Measurements from ENCODE around the gene DCTN4.
"Not testable (repeated sequence)": the region's sequence is repeated elsewhere in the genome, so short reads cannot be mapped to it uniquely, and the experiment has no call there.

DCTN4 gene

GRCh38 chr5:150751096-150751891, 7.5 kb downstream of the DCTN4 start:
- Mint-ChIP-seq H3K36me3 (ENCODE audit: insufficient read depth) (peaks cover 54% of the 10 kb centered on the region), H3K4me3 (no peak overlapping the region), H3K9me3 (no peaks in the 10 kb centered on the region), H3K27ac (ENCODE audit: low read depth) (no peak overlapping the region), H3K27me3 (no peaks in the 10 kb centered on the region), H3K4me1 (peaks cover 29% of the 10 kb centered on the region)
- ATAC-seq (replicated peaks; ENCODE audit: extremely low read depth, poor library complexity, severe bottlenecking): no peak
- DNase-seq (ENCODE audit: low spot score in 2 of 2): no peak

- no peak overlapping the region for H3K4me3 Mint-ChIP-seq
- peaks cover 31% of the 10 kb centered on the region for H3K4me1 Mint-ChIP-seq
- no peak for ATAC-seq (replicated peaks; ENCODE audit: extremely low read depth, poor library complexity, severe bottlenecking)
- H3K9me3 Mint-ChIP-seq: no peaks in the 10 kb centered on the region
- no peak for DNase-seq (ENCODE audit: low spot score in 2 of 2)
- H3K27me3 Mint-ChIP-seq: no peaks in the 10 kb centered on the region
- peak overlapping the region; percentile 39 for H3K27ac Mint-ChIP-seq (ENCODE audit: low read depth)
- H3K36me3 Mint-ChIP-seq (ENCODE audit: insufficient read depth): peaks cover 50% of the 10 kb centered on the region
Measured at GRCh38 chr5:150750469-150750868, 8.3 kb downstream of the DCTN4 start.

- DNase-seq (ENCODE audit: low spot score in 2 of 2); H3K27ac Mint-ChIP-seq (ENCODE audit: low read depth); H3K9me3 Mint-ChIP-seq; H3K27me3 Mint-ChIP-seq; H3K4me3 Mint-ChIP-seq; ATAC-seq (replicated peaks; ENCODE audit: extremely low read depth, poor library complexity, severe bottlenecking): not testable (repeated sequence)
- peaks cover 21% of the 10 kb centered on the region for H3K36me3 Mint-ChIP-seq (ENCODE audit: insufficient read depth)
- H3K4me1 Mint-ChIP-seq: peaks cover 51% of the 10 kb centered on the region
Measured at GRCh38 chr5:150743142-150743488, 15.7 kb downstream of the DCTN4 start.

- H3K36me3 Mint-ChIP-seq (ENCODE audit: insufficient read depth): peaks cover 21% of the 10 kb centered on the region
- peaks cover 56% of the 10 kb centered on the region for H3K4me1 Mint-ChIP-seq
- H3K27ac Mint-ChIP-seq (ENCODE audit: low read depth); H3K27me3 Mint-ChIP-seq; DNase-seq (ENCODE audit: low spot score in 2 of 2); H3K4me3 Mint-ChIP-seq; H3K9me3 Mint-ChIP-seq; ATAC-seq (replicated peaks; ENCODE audit: extremely low read depth, poor library complexity, severe bottlenecking): not testable (repeated sequence)
Measured at GRCh38 chr5:150742455-150743141, 16.2 kb downstream of the DCTN4 start.

GRCh38 chr5:150740992-150741391, 17.8 kb downstream of the DCTN4 start:
- H3K9me3 Mint-ChIP-seq: no peaks in the 10 kb centered on the region
- no peak overlapping the region for H3K4me3 Mint-ChIP-seq
- ATAC-seq (replicated peaks; ENCODE audit: extremely low read depth, poor library complexity, severe bottlenecking): no peak
- no peak for DNase-seq (ENCODE audit: low spot score in 2 of 2)
- H3K27me3 Mint-ChIP-seq: no peaks in the 10 kb centered on the region
- peaks cover 68% of the 10 kb centered on the region for H3K4me1 Mint-ChIP-seq
- peaks cover 26% of the 10 kb centered on the region for H3K36me3 Mint-ChIP-seq (ENCODE audit: insufficient read depth)
- H3K27ac Mint-ChIP-seq (ENCODE audit: low read depth): no peak overlapping the region

GRCh38 chr5:150738862-150739261, 20.0 kb downstream of the DCTN4 start:
- Mint-ChIP-seq H3K9me3 (no peaks in the 10 kb centered on the region), H3K4me1 (peaks cover 73% of the 10 kb centered on the region), H3K27me3 (no peaks in the 10 kb centered on the region), H3K36me3 (ENCODE audit: insufficient read depth) (peaks cover 38% of the 10 kb centered on the region), H3K27ac (ENCODE audit: low read depth) (no peak overlapping the region), H3K4me3 (no peak overlapping the region)
- DNase-seq (ENCODE audit: low spot score in 2 of 2) (no peak), ATAC-seq (replicated peaks; ENCODE audit: extremely low read depth, poor library complexity, severe bottlenecking) (no peak)

- Mint-ChIP-seq H3K4me1 (peaks cover 56% of the 10 kb centered on the region), H3K9me3 (no peaks in the 10 kb centered on the region), H3K27ac (ENCODE audit: low read depth) (peak overlapping the region; percentile 10), H3K27me3 (no peaks in the 10 kb centered on the region), H3K4me3 (no peak overlapping the region), H3K36me3 (ENCODE audit: insufficient read depth) (peaks cover 60% of the 10 kb centered on the region)
- ATAC-seq (replicated peaks; ENCODE audit: extremely low read depth, poor library complexity, severe bottlenecking): no peak
- no peak for DNase-seq (ENCODE audit: low spot score in 2 of 2)
Measured at GRCh38 chr5:150734579-150735384, 24.0 kb downstream of the DCTN4 start.

- H3K4me1 Mint-ChIP-seq: peaks cover 29% of the 10 kb centered on the region
- no peak for ATAC-seq (replicated peaks; ENCODE audit: extremely low read depth, poor library complexity, severe bottlenecking)
Measured at GRCh38 chr5:150731669-150732242, 27.1 kb downstream of the DCTN4 start.

GRCh38 chr5:150729859-150730258, 29.0 kb downstream of the DCTN4 start:
- no peak for DNase-seq (ENCODE audit: low spot score in 2 of 2)
- H3K27me3 Mint-ChIP-seq: no peaks in the 10 kb centered on the region
- no peak overlapping the region for H3K27ac Mint-ChIP-seq (ENCODE audit: low read depth)
- no peak for ATAC-seq (replicated peaks; ENCODE audit: extremely low read depth, poor library complexity, severe bottlenecking)
- H3K4me1 Mint-ChIP-seq: peaks cover 10% of the 10 kb centered on the region
- H3K9me3 Mint-ChIP-seq: no peaks in the 10 kb centered on the region
- H3K36me3 Mint-ChIP-seq (ENCODE audit: insufficient read depth): peaks cover 63% of the 10 kb centered on the region
- H3K4me3 Mint-ChIP-seq: no peak overlapping the region

More at GRCh38 chr5:150731669-150732242, 27.1 kb downstream of the DCTN4 start:
- Mint-ChIP-seq H3K36me3 (ENCODE audit: insufficient read depth) (peaks cover 69% of the 10 kb centered on the region), H3K9me3 (no peaks in the 10 kb centered on the region), H3K27me3 (no peaks in the 10 kb centered on the region), H3K27ac (ENCODE audit: low read depth) (no peak overlapping the region), H3K4me3 (no peak overlapping the region)
- DNase-seq (ENCODE audit: low spot score in 2 of 2): no peak

- no peak for DNase-seq (ENCODE audit: low spot score in 2 of 2)
- H3K36me3 Mint-ChIP-seq (ENCODE audit: insufficient read depth): peaks cover 62% of the 10 kb centered on the region
- no peak overlapping the region for H3K27ac Mint-ChIP-seq (ENCODE audit: low read depth)
- no peaks in the 10 kb centered on the region for H3K4me1 Mint-ChIP-seq
- H3K9me3 Mint-ChIP-seq: no peaks in the 10 kb centered on the region
- no peaks in the 10 kb centered on the region for H3K27me3 Mint-ChIP-seq
- ATAC-seq (replicated peaks; ENCODE audit: extremely low read depth, poor library complexity, severe bottlenecking): no peak
- H3K4me3 Mint-ChIP-seq: no peak overlapping the region
Measured at GRCh38 chr5:150723845-150724244, 35.0 kb downstream of the DCTN4 start.

- H3K27me3 Mint-ChIP-seq: no peaks in the 10 kb centered on the region
- no peak overlapping the region for H3K27ac Mint-ChIP-seq (ENCODE audit: low read depth)
- H3K9me3 Mint-ChIP-seq: no peaks in the 10 kb centered on the region
- no peak for DNase-seq (ENCODE audit: low spot score in 2 of 2)
- peaks cover 42% of the 10 kb centered on the region for H3K36me3 Mint-ChIP-seq (ENCODE audit: insufficient read depth)
- ATAC-seq (replicated peaks; ENCODE audit: extremely low read depth, poor library complexity, severe bottlenecking): no peak
- H3K4me1 Mint-ChIP-seq: no peaks in the 10 kb centered on the region
- H3K4me3 Mint-ChIP-seq: no peak overlapping the region
Measured at GRCh38 chr5:150710165-150710564, 48.7 kb downstream of the DCTN4 start.

GRCh38 chr5:150706776-150707390, 51.9 kb downstream of the DCTN4 start:
- Mint-ChIP-seq H3K9me3 (no peaks in the 10 kb centered on the region), H3K27ac (ENCODE audit: low read depth) (no peak overlapping the region)

More at GRCh38 chr5:150706776-150707390, 51.9 kb downstream of the DCTN4 start:
- Mint-ChIP-seq H3K4me1 (no peaks in the 10 kb centered on the region), H3K36me3 (ENCODE audit: insufficient read depth) (peaks cover 25% of the 10 kb centered on the region), H3K4me3 (no peak overlapping the region), H3K27me3 (no peaks in the 10 kb centered on the region)
- no peak for ATAC-seq (replicated peaks; ENCODE audit: extremely low read depth, poor library complexity, severe bottlenecking)
- DNase-seq (ENCODE audit: low spot score in 2 of 2): no peak
